Activated T-cell treated with anti-CD3 and anti-CD28 coated beads, Interleukin-2, amount 50 U/mL, for 72 hours (primary cell): Measurements from ENCODE around the gene RAB3IL1. TPM values are rescaled to one million over a fixed set of nuclear protein-coding genes. Genes with fewer than 3 reads are reported as not detected.
A peak's percentile ranks its signal among the peaks of the same experiment; 100 is the strongest.

Experiments
- ATAC-seq, 2 donors: fragments of 150-1000 bp; cut with Tn5 transposase; replicated peaks in 1 of 2; 2 replicates each; pipeline ENCODE4 v1.10.0; 2021; ENCODE audit warnings: moderate library complexity in 2 of 2, mild to moderate bottlenecking in 1 of 2
- DNase-seq, 2 donors: peaks; one replicate each; pipeline ENCODE4 v3.0.0; 2021 to 2022; ENCODE audit warnings: mixed read lengths in 1 of 2
- H3K27ac Mint-ChIP-seq: one replicate; pipeline ENCODE4 v1.8.0; 2022; ENCODE audit warnings: mild to moderate bottlenecking, moderate library complexity, mixed read lengths
- H3K27me3 Mint-ChIP-seq: one replicate; pipeline ENCODE4 v1.8.0; 2022; ENCODE audit warnings: low read depth, mixed read lengths
- H3K36me3 Mint-ChIP-seq, 2 donors: one replicate each; pipeline ENCODE4 v1.8.0; 2022; ENCODE audit warnings: mixed read lengths in 2 of 2, mild to moderate bottlenecking in 1 of 2; ENCODE audit not compliant: insufficient read depth in 2 of 2
- H3K4me1 Mint-ChIP-seq: one replicate; pipeline ENCODE4 v1.8.0; 2022; ENCODE audit warnings: low read depth, mixed read lengths
- H3K4me3 Mint-ChIP-seq, 2 donors: one replicate each; pipeline ENCODE4 v1.8.0; 2022; ENCODE audit warnings: mild to moderate bottlenecking in 2 of 2, mixed read lengths in 2 of 2, moderate library complexity in 2 of 2
- H3K9me3 Mint-ChIP-seq, 2 donors: one replicate each; pipeline ENCODE4 v1.8.0; 2022; ENCODE audit warnings: mixed read lengths in 2 of 2
- total RNA-seq, 2 donors: library from RNA; stranded (reverse); gene quantifications; one replicate each; pipeline ENCODE4 v1.2.3, GENCODE V29; 2022

The RAB3IL1 gene
- total RNA-seq, 2 donors from 2014 or later = 0.34 to 0.49 TPM

DNA sequence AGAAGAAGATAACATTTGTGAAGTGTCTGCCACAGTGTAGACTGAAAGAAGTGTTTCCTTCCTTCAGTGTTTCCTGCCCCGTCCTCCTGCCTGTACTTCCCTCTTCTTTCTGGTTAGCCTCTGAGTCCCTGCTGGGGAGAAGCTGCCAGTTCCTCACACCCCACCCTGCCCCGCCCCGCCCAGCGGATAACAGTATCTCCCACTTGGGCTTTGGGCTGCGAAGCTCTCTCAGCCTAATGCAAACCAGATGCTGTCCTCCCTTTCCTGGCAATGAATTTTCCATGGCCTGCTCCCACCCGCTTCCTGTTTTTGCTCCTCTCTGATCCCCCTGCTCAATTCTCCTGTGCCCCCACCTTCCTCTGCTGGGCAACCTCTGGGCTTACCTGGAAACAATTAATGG, 5.2 kb upstream of the RAB3IL1 start:
- no peak for DNase-seq
- Mint-ChIP-seq H3K27me3 (peaks cover 34% of the 10 kb centered on the region), H3K4me3 (no peak overlapping the region), H3K4me1 (peaks cover 9% of the 10 kb centered on the region), H3K27ac (no peak overlapping the region), H3K36me3 (peaks cover 1 to 4% of the 10 kb centered on the region in 2 donors), H3K9me3 (no peaks in the 10 kb centered on the region)
- no peak for ATAC-seq

DNA sequence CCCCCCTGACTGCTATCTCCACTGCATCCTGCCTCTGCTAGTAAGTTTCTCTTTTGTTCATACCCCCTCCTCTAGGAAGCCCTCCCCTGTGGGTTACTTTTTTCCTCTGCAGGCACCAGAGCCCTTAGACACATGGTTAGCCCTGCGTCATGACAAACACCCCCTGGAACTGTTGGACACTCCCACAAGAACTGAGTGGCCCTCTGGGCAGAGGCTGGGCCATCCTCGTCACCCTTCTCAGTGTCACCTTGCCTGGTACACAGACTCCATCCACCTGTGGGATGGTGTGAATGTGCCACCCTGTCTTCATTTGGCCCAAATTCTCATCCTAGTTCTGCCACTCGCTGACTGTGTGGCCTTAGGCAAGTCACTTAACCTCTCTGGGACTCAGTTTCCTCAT, 4.1 kb upstream of the RAB3IL1 start:
- no peaks in the 10 kb centered on the region for H3K9me3 Mint-ChIP-seq
- H3K27me3 Mint-ChIP-seq = peaks cover 38% of the 10 kb centered on the region
- DNase-seq (no peak), ATAC-seq (no peak)
- peaks cover 9% of the 10 kb centered on the region for H3K4me1 Mint-ChIP-seq
- H3K36me3 Mint-ChIP-seq = peaks cover 1 to 4% of the 10 kb centered on the region in 2 donors
- no peak overlapping the region for H3K27ac Mint-ChIP-seq
- no peak overlapping the region for H3K4me3 Mint-ChIP-seq

DNA sequence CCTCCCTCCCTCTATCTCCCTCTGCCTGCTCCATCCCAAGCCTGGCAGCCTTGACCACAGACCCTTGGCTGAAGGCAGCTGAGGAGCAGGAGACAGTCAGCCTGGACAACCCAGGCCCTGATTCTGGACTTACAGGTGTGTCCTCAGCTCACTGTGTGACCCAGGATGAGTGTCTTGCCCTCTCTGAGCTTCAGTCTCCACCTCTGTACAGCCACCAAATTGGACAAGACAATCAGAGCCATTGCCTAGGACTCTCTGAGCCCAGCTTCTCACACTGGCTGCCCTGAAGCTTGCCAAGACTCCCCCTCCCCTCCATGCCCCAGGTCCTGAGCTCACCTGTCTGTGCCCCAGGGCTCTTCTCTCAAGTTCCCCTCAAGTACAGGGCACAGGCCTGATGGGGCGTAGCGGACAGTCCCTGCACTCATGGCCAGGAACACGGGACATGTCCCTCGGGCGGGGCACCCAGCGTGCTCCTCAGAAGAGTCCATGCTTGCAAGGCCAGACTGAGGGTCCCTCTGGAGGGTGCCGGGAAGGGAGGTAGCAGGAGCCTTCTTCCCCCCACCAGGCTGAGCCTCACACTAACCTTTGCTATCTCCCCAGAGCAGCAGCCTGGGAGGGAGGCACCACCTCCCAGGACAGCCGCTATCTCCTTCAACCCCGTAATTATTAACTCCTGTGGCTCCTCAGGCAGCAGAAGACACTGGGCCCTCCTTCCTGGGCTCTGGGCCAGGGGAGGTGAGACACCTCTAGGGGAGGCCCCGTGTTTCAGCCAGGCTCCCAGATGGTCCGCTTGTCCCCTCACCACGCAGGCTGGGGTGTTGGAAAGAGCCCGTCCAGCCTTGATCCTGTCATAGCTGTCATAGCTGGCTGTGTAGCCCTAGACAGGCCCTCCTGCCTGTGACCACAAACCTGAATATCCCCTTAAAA, 2.6 kb upstream of the RAB3IL1 start:
- Mint-ChIP-seq H3K4me1 (peaks cover 9% of the 10 kb centered on the region), H3K9me3 (no peaks in the 10 kb centered on the region), H3K4me3 (no peak overlapping the region), H3K27me3 (peaks cover 50% of the 10 kb centered on the region), H3K27ac (no peak overlapping the region), H3K36me3 (peaks cover 1 to 4% of the 10 kb centered on the region in 2 donors)
- DNase-seq = no peak
- no peak for ATAC-seq

DNA sequence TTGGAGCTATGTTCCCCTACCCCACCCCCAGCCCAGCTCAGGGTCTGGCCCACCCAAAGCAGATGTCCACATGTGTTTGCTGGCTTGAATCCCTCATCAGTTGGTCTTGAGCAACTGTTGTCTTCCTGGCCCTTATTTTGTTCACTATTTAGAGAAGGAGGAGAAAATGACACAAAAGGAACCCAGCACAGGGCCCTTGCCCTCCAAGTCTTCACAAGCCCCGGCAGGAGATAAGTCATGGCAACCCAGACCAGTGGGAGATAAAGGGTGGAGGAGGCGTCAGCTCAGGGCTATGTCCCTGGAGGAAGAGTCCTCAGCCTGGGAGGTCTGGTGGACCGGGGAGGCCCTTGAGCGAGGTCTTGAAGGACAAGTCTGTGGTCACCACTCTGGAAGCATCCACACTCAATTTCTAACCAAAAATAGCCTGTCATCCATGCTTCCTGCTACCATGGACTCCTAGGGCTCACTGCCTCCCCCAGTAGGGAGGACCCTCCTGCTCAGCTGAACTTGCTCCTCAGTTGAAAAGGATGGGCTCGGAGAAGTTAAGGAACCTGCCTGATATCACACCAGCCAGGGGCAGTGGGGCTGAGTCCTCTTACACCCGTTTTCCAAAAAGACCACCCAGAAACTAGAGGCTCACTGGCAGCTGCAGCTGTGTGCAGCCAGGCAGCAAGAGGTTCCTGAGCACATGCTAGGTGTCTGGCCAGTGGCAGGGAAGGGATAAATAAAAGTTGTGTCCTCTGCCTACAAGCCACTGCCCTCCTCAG, 1.8 kb upstream of the RAB3IL1 start:
- Mint-ChIP-seq H3K27me3 (peaks cover 52% of the 10 kb centered on the region), H3K4me1 (peaks cover 9% of the 10 kb centered on the region), H3K27ac (no peak overlapping the region), H3K36me3 (peaks cover 1 to 4% of the 10 kb centered on the region in 2 donors), H3K9me3 (no peaks in the 10 kb centered on the region), H3K4me3 (peak overlapping the region in 1 of 2 donors; percentile 24)
- DNase-seq (no peak), ATAC-seq (no peak)

DNA sequence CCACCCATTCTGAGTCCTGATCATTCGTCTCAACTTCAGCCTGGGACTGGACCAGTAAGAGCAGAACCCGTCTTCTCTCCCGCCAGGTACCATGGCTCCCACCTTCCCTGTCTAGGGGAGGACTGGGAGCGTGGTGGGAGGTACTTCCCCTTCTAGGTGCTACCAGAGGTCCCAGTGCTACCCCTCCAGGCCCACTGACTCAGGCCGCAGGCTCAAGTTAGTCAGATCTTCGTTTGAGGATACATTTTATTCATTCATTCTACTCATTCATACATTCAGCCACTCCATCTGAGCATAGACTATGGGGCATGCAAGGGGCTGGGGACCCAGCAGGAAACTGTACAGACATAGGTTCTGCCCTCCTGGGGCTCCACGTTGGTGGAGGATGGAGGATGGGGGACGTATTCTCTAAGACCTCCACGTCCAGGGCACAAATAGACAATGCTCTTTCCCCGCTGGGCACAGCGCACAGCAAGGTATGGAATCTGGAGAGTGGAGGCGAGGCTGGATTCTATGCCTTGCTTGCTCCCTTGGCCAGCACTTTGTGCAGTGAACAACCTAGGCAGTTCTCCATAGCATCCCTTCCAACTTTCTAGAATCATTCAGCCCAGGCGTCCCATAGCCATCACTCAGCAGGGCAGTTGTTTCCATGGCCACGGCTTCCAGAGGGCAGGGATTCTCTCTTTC, 1.0 kb upstream of the RAB3IL1 start:
- DNase-seq (no peak), ATAC-seq (no peak)
- Mint-ChIP-seq H3K36me3 (peaks cover 1 to 4% of the 10 kb centered on the region in 2 donors), H3K27me3 (peaks cover 52% of the 10 kb centered on the region), H3K9me3 (no peaks in the 10 kb centered on the region), H3K27ac (no peak overlapping the region), H3K4me1 (peaks cover 9% of the 10 kb centered on the region), H3K4me3 (peak overlapping the region; percentile 74 to 84)

DNA sequence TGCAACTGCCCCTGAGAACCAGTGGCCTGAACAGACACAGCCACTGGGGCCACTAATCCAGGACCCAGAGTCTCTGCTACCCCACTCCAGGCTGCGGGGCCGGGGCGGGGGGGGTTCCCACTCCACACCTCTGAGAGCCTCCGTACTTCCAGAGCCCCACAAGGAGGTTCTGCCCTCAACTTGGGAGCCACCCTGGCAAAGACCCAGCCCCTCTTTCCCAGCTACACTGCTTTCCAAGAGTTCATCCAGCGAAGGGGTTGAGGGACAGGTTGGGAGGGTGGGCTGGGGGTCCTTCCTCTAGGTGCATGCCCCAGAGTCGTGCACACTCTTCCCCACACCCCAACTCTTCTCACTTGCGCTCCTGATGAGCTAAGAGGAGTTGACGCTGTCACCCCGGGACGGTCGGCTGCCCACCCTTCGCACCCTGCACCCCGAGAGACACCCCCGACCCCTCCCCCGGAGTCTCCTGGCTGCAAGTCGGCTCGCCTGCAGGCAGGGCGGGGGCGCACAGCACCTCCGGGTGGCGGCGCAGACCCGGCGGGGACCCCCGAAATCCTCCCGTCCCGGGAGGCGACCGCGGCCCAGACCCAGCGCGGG, 531 bp downstream of the RAB3IL1 start:
- ATAC-seq (peak; percentile 6 to 14), DNase-seq (no peak)
- H3K9me3 Mint-ChIP-seq = no peaks in the 10 kb centered on the region
- peaks cover 9% of the 10 kb centered on the region for H3K4me1 Mint-ChIP-seq
- no peak overlapping the region for H3K27ac Mint-ChIP-seq
- H3K36me3 Mint-ChIP-seq = peaks cover 1 to 4% of the 10 kb centered on the region in 2 donors
- H3K4me3 Mint-ChIP-seq = peak overlapping the region in 1 of 2 donors; percentile 59
- H3K27me3 Mint-ChIP-seq = peaks cover 52% of the 10 kb centered on the region

DNA sequence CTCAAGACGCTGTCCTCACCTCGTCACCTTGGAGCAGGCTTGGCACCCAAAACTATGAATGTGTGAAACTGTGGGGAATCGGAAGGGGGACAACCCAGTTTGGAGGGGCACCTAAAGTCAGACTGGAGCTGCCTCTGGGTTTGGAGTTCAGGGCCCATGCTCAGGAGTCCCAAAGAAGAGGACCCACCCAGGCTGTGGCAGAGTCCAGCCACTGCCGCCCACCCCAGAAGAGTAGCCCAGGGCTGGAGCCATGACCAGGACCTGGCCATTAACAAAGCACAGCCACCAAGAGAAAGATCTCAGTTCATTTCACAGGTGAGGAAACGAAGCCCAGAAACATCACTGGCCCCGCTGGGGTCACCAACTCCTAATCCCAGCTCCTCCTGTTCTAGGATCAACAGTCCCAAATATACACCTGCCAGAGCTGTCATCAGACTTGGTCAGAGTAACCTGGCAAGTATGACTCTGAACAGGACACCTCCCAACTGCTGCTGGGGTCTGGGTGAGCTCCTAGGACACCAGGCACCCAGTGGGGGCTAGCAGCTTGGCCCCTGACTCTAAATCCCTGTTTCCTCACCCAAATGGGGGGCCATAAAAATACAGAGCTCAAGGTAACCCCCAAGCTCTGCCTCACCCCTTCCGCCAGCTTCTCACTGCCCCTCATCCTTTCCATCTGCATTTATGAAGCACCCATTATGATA, 2.7 kb downstream of the RAB3IL1 start:
- peaks cover 1 to 4% of the 10 kb centered on the region in 2 donors for H3K36me3 Mint-ChIP-seq
- peaks cover 38% of the 10 kb centered on the region for H3K27me3 Mint-ChIP-seq
- ATAC-seq (no peak), DNase-seq (no peak)
- H3K4me1 Mint-ChIP-seq = peaks cover 9% of the 10 kb centered on the region
- H3K27ac Mint-ChIP-seq = no peak overlapping the region
- H3K9me3 Mint-ChIP-seq = no peaks in the 10 kb centered on the region
- H3K4me3 Mint-ChIP-seq = no peak overlapping the region

DNA sequence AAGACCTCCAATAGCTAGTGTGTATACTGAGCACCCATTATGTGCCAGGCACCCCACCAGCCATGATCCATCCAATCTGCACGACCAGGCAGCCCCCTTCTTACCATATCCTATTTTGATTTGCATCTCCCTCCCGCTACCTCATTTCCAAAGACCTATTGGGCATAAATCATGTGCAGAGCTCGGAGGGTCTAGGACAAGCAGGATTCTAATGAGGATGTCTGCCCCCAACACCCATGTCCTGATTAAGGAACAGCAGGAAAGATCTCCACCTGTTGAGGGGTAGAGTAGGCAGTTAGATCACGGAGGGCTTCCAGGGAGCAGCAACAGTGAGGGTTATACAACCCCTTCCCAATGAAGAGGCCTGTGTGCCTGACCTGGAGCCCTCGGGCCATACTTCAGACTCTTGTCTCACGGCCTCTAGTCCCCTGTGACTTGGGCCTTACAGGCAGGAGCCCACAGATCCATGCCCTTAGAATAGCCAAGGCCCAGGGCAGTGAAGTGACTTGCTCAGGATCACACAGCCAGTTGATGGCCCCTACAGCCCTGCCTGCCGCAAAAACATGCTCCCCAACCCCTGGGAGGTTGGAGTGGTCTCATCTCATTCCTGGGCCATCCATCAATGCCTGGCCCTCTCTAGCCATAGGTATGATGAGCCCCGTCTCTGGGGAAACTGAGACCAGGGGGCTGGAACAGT, 3.5 kb downstream of the RAB3IL1 start:
- Mint-ChIP-seq H3K27ac (no peak overlapping the region), H3K36me3 (peaks cover 1 to 4% of the 10 kb centered on the region in 2 donors), H3K9me3 (no peaks in the 10 kb centered on the region), H3K4me3 (no peak overlapping the region), H3K4me1 (peaks cover 9% of the 10 kb centered on the region), H3K27me3 (peaks cover 31% of the 10 kb centered on the region)
- DNase-seq = no peak
- no peak for ATAC-seq

DNA sequence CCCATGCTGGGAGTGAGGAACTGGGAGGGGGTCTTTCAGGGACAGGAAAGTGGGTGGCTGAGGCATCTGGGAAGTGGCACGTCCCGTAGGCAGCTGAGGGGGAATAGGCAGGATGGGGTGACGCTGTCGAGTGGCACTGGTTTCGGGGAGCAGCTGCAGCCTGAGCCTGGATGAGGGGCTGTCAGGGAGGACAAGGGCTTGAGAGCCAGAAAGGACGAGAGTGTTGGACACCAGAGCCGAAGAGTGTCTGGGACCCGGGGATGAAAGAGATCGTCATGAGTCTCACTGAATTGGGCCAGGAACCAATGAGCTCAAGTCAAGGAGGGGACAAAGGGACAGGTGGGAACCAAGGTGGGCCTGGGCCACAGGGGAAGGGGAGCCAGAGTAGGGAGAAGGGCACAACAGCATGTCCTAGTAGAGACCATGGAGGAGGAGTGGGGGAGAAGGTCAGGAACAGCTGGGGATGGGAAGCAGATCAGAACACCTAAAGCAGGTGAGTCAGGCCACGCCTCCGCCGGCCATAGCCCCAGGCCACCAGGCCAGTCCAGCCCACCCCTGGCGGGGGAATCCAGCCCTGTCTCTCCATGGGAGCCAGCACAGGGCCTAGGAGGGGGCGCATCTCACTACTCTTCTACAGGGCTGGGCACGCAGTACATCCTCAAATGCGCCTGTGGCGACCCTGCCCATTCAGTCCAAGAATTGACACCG, 4.2 kb downstream of the RAB3IL1 start:
- H3K4me3 Mint-ChIP-seq = no peak overlapping the region
- H3K27me3 Mint-ChIP-seq = peaks cover 24% of the 10 kb centered on the region
- H3K4me1 Mint-ChIP-seq = peaks cover 6% of the 10 kb centered on the region
- no peak for ATAC-seq
- H3K9me3 Mint-ChIP-seq = no peaks in the 10 kb centered on the region
- H3K36me3 Mint-ChIP-seq = peaks cover 1 to 3% of the 10 kb centered on the region in 2 donors
- DNase-seq = no peak
- no peak overlapping the region for H3K27ac Mint-ChIP-seq

DNA sequence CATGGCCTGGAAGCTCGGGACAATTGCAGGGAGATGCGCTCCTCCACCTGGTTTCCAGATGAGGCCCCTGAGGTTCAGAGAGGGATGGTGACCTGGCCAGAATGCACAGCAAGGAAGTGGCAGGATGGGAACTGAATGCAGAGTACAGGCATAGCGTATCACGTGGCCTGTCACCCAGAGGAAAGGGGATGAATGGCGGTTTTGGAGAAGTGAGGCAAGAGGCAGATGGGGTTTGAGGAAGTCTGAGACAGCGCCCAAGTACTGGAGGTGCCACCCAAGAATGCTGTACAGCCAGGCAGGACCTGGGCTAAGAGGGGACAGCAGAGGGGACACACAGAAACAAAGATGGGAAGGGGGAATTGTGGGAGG, 4.9 kb downstream of the RAB3IL1 start:
- Mint-ChIP-seq H3K9me3 (no peaks in the 10 kb centered on the region), H3K27ac (no peak overlapping the region), H3K4me1 (no peaks in the 10 kb centered on the region), H3K27me3 (peaks cover 18% of the 10 kb centered on the region), H3K36me3 (no peaks in the 10 kb centered on the region), H3K4me3 (no peak overlapping the region)
- DNase-seq (no peak), ATAC-seq (no peak)

DNA sequence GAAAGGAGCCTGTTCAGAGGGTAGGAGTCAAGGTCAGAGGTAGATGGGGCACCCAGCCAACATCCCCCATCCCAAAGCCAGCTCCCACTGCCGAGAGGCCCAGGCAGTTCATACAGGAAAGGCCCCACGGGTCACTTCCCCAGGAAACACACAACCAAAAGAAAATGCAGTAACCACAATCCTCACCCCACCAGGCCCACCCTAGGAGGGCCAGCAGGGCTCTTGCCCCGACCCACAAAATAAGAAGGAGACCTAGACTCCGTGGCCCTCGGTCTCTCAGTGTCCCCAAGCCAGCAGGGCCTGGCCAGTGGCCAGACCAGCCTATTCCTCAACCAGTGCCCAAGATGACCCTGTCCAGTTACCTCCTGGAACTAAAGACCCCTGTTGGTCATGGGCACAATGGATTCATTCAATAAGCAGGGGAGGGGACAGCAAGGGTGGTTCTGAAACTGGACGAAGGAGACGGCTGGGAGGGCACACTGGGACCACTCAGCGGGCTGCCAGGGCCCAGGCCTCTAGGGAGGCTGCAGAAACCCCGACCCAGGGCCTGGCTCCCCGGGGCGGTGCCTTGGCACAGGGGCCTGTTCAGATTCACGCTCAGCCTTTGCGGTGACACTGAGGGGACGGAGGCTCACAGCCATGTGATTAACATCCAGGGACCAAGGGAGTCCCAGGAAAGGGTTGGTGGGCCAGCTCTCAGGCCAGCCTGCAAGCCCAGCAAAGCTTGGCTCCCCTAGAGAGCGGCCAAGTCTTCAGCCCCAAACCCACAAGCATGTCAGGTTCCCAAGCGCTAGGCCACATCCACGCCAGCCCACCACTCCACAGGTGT, 5.5 kb downstream of the RAB3IL1 start:
- Mint-ChIP-seq H3K27ac (no peak overlapping the region), H3K4me3 (no peak overlapping the region), H3K27me3 (peaks cover 17% of the 10 kb centered on the region), H3K36me3 (no peaks in the 10 kb centered on the region), H3K4me1 (no peaks in the 10 kb centered on the region), H3K9me3 (no peaks in the 10 kb centered on the region)
- DNase-seq (no peak), ATAC-seq (no peak)
